Measurements from ENCODE around the gene ZNF501.

DNA sequence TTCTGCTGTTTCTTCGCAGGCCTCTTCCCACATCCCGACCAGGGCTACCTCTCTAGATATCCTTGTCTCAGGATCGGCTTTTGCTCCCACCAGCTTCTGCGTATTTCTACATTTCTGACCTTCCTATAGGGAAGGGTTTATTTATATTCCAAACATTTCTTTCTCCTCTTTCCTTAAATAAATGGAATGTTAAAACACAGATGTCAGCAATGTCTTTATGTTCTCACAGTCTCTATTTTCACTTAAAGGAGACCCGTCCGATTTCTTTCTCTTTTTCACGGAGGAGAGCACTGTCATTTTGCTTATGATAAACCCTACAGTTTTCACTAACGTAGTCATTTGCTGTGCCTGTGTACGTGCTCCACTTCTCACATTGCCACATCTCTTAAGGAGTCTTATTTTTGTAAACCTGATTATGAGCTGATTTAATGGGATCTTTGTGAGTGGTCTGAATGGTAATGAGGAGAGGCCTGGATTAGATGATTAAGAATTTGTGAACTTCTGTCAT is 32.8 kb downstream of the ZNF501 start:
- TF ChIP-seq EZH2phosphoT487 (IDR thresholded peaks at IDR 0.05; ENCODE audit: unreplicated experiment) (no peak), CREB1 (CRISPR knock-in tag; IDR thresholded peaks at IDR 0.05; ENCODE audit: low read depth) (no peak), ZNF114 (CRISPR knock-in tag; IDR thresholded peaks at IDR 0.05) (no peak)
- TF ChIP-seq, protein P1, sequence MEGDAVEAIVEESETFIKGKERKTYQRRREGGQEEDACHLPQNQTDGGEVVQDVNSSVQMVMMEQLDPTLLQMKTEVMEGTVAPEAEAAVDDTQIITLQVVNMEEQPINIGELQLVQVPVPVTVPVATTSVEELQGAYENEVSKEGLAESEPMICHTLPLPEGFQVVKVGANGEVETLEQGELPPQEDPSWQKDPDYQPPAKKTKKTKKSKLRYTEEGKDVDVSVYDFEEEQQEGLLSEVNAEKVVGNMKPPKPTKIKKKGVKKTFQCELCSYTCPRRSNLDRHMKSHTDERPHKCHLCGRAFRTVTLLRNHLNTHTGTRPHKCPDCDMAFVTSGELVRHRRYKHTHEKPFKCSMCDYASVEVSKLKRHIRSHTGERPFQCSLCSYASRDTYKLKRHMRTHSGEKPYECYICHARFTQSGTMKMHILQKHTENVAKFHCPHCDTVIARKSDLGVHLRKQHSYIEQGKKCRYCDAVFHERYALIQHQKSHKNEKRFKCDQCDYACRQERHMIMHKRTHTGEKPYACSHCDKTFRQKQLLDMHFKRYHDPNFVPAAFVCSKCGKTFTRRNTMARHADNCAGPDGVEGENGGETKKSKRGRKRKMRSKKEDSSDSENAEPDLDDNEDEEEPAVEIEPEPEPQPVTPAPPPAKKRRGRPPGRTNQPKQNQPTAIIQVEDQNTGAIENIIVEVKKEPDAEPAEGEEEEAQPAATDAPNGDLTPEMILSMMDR (conservative IDR thresholded peaks at IDR 0.05; ENCODE audit: low read depth in 2 of 2), result no peak
